ENCODE results near the gene ZFHX3. TPM values are rescaled to one million over a fixed set of nuclear protein-coding genes. Genes with fewer than 3 reads are reported as not detected.

Gene ZFHX3
- total and polyA plus RNA-seq, 2 of the 8 experiments (the other 6 are each of a cell fraction or from before 2014, with no cell fraction given), result 0.08 to 0.99 TPM

DNA sequence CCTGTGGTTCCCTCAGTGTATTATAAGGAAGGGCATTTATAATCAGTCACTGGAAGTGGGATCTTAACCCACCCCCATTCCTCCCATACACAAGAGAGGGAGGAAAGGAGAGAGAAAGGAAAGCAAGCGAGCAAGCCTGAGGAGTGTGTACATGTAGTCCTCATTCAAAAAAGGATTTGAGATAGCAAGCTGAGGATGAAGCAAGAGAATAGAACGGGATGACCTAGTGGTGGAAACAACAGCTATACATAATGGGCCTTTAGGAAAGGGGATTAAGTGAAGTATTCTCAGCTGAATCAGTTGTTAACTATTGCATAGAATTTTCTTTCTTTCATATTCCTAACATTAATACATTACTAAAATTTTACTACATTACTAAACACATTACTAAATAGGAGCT, 281.4 kb downstream of the ZFHX3 start:
- no peak overlapping the region for H4K91ac ChIP-seq (replicated peaks; ENCODE audit: insufficient read length, low read length)
- no peak overlapping the region for H3K18ac ChIP-seq (ENCODE audit: extremely low read depth, low read length)
- no peaks in the 10 kb centered on the region for H3K23me2 ChIP-seq (ENCODE audit: low read depth, low read length)
- H2BK20ac ChIP-seq (ENCODE audit: low read length), result no peak overlapping the region
- no peak overlapping the region for H4K5ac ChIP-seq (ENCODE audit: insufficient read length, low read depth, low read length)
- no peak overlapping the region for H3K4me2 ChIP-seq (ENCODE audit: insufficient read depth in 1 of 2, low read depth in 2 of 2, low read length in 2 of 2)
- H2BK15ac ChIP-seq (ENCODE audit: low read length), result no peak overlapping the region
- FAIRE-seq (no peak), DNase-seq (ENCODE audit: low read depth in 1 of 2, low spot score in 2 of 2) (no peak)
- H2BK120ac ChIP-seq (replicated peaks; ENCODE audit: low read depth, low read length), result no peak overlapping the region
- no peaks in the 10 kb centered on the region for H3K9me3 ChIP-seq (ENCODE audit: insufficient read depth in 2 of 2, low read depth in 1 of 2, low read length in 1 of 2)
- H3K4me3 ChIP-seq (ENCODE audit: extremely low read depth in 1 of 4, insufficient read depth in 2 of 4, low read depth in 3 of 4, low read length in 4 of 4), result no peak overlapping the region
- H3K36me3 ChIP-seq (ENCODE audit: control insufficient read depth in 2 of 4, insufficient read depth in 4 of 4, low read length in 3 of 4), result no peaks in the 10 kb centered on the region
- H2BK5ac ChIP-seq (ENCODE audit: low read depth, low read length), result no peak overlapping the region
- no peaks in the 10 kb centered on the region for H3K79me2 ChIP-seq (ENCODE audit: control insufficient read depth in 1 of 2, insufficient read depth in 2 of 2, low read length in 2 of 2)
- H4K8ac ChIP-seq (ENCODE audit: extremely low read depth, insufficient read depth, low read length), result no peak overlapping the region
- no peaks in the 10 kb centered on the region for H3K79me1 ChIP-seq (ENCODE audit: low read depth, low read length)
- peaks cover 2 to 4% (median 4%) of the 10 kb centered on the region in 4 experiments; a peak in 5 of 7 replicates for H3K4me1 ChIP-seq (replicated peaks in 1 of 4; ENCODE audit: control insufficient read depth in 3 of 4, insufficient read depth in 4 of 4, low read length in 3 of 4)
- H3K23ac ChIP-seq (ENCODE audit: insufficient read length), result no peak overlapping the region
- TF ChIP-seq SRF (IDR thresholded peaks at IDR 0.05; ENCODE audit: low read depth, low read length) (no peak), EGR1 (IDR thresholded peaks at IDR 0.05; ENCODE audit: borderline replicate concordance, low read depth, low read length) (no peak), GABPA (IDR thresholded peaks at IDR 0.05; ENCODE audit: borderline replicate concordance, insufficient read depth, low read length) (no peak), RAD21 (IDR thresholded peaks at IDR 0.05 in 1 of 2, conservative IDR thresholded peaks at IDR 0.05 in 1 of 2; ENCODE audit: low read depth in 2 of 2, low read length in 2 of 2) (no peak), POLR2AphosphoS5 (IDR thresholded peaks at IDR 0.05; ENCODE audit: low read depth, low read length) (no peak), KDM1A (IDR thresholded peaks at IDR 0.05; ENCODE audit: borderline replicate concordance, low read length) (no peak)
- WGBS, 2 experiments (ENCODE audit: extremely low coverage in 1 of 2, insufficient coverage in 1 of 2, insufficient read length in 1 of 2, insufficient replicate concordance in 2 of 2, low coverage in 1 of 2, low lambda C conversion rate in 2 of 2, missing lambda C conversion rate in 1 of 2), result 84% methylated on average over 2 of the region's 2 CpGs; no CpG with 5 or more reads in 1 of the 2 experiments
- no peak overlapping the region for H2AFZ ChIP-seq (ENCODE audit: low read length)
- no peak overlapping the region for H2AK5ac ChIP-seq (ENCODE audit: low read depth, low read length)
- H2BK12ac ChIP-seq (ENCODE audit: low read depth, low read length), result no peak overlapping the region
- POLR2A ChIA-PET (ENCODE audit: partially characterized antibody), result no interaction called here
- no peak overlapping the region for H3K9ac ChIP-seq (replicated peaks in 1 of 4; ENCODE audit: extremely low read depth in 1 of 4, low read depth in 3 of 4, low read length in 3 of 4)
- no peak overlapping the region for H3K14ac ChIP-seq (ENCODE audit: insufficient read length)
- H3K27me3 ChIP-seq (replicated peaks in 1 of 4; ENCODE audit: control insufficient read depth in 3 of 4, extremely low read depth in 1 of 4, insufficient read depth in 3 of 4, low read length in 3 of 4), result no peaks in the 10 kb centered on the region
- H3K4ac ChIP-seq (replicated peaks; ENCODE audit: insufficient read length, low read depth, low read length), result no peak overlapping the region
- CTCF ChIA-PET (ENCODE audit: partially characterized antibody), result interaction anchor here (1.0 kb wide), 1 partner anchor 15 kb away, joined by 3 read pairs; no protein-coding TSS in a partner anchor
- H3K27ac ChIP-seq (ENCODE audit: low read depth, low read length), result no peak overlapping the region
- no peak overlapping the region for H3K56ac ChIP-seq (replicated peaks; ENCODE audit: insufficient read length, low read depth, low read length)
- no peaks in the 10 kb centered on the region for H4K20me1 ChIP-seq (replicated peaks in 1 of 2; ENCODE audit: control insufficient read depth in 1 of 2, insufficient read depth in 2 of 2, low read length in 2 of 2)
